Hypothalamus (tissue), 51 donors: Measurements from ENCODE around the gene ERAP2.
"Not testable (repeated sequence)": the region's sequence is repeated elsewhere in the genome, so short reads cannot be mapped to it uniquely, and the experiment has no call there.

ENCODE experiments used
- DNase-seq, 51 donors: peaks; one replicate each; lab custom pipeline; 2025; lab: John Stamatoyannopoulos, UW

The ERAP2 gene

GRCh38 chr5:96876292-96876850 is at the start of gene ERAP2:
Gene ERAP2, plus strand, starts transcription at chr5:96876500. Its CDS starts 3,186 bp downstream, at chr5:96879686.
- peak in 5 of 51 donors; percentile 3 to 78 (median 8) for DNase-seq

- no peak for DNase-seq
Observed at GRCh38 chr5:96829297-96829696, 47.0 kb upstream of the ERAP2 start.

- DNase-seq = no peak
Observed at GRCh38 chr5:96834016-96834415, 42.3 kb upstream of the ERAP2 start.

- DNase-seq = no peak
Observed at GRCh38 chr5:96835791-96836191, 40.5 kb upstream of the ERAP2 start.

- DNase-seq = no peak
Observed at GRCh38 chr5:96836817-96837216, 39.5 kb upstream of the ERAP2 start.

GRCh38 chr5:96837303-96837702 is 39.0 kb upstream of the ERAP2 start:
- DNase-seq = no peak

- DNase-seq = no peak
Observed at GRCh38 chr5:96838201-96839070, 37.9 kb upstream of the ERAP2 start.

- no peak for DNase-seq
Observed at GRCh38 chr5:96839071-96839592, 37.2 kb upstream of the ERAP2 start.

- not testable (repeated sequence) for DNase-seq
Observed at GRCh38 chr5:96841931-96842330, 34.4 kb upstream of the ERAP2 start.

GRCh38 chr5:96843140-96843539 is 33.2 kb upstream of the ERAP2 start:
- DNase-seq = no peak

GRCh38 chr5:96844481-96844990 is 31.8 kb upstream of the ERAP2 start:
- DNase-seq = no peak

GRCh38 chr5:96851312-96852062 is 24.8 kb upstream of the ERAP2 start:
- DNase-seq = peak in 1 of 51 donors; percentile 11

GRCh38 chr5:96852759-96853158 is 23.5 kb upstream of the ERAP2 start:
- no peak for DNase-seq

GRCh38 chr5:96854067-96854466 is 22.2 kb upstream of the ERAP2 start:
- no peak for DNase-seq

- no peak for DNase-seq
Observed at GRCh38 chr5:96855031-96855872, 21.0 kb upstream of the ERAP2 start.

GRCh38 chr5:96856371-96856770 is 19.9 kb upstream of the ERAP2 start:
- DNase-seq = no peak

GRCh38 chr5:96857454-96857853 is 18.8 kb upstream of the ERAP2 start:
- no peak for DNase-seq

GRCh38 chr5:96857924-96858323 is 18.4 kb upstream of the ERAP2 start:
- DNase-seq = no peak

GRCh38 chr5:96859375-96859774 is 16.9 kb upstream of the ERAP2 start:
- no peak for DNase-seq

- no peak for DNase-seq
Observed at GRCh38 chr5:96861076-96861475, 15.2 kb upstream of the ERAP2 start.
